Tibial nerve (tissue), 4 donors: ENCODE data around the gene DMKN. TPM values are rescaled to one million over a fixed set of nuclear protein-coding genes. Genes with fewer than 3 reads are reported as not detected.

Experiments
- DNase-seq, 2 donors: peaks; one replicate each; pipeline ENCODE4 v3.0.0-alpha.2; 2019; ENCODE audit warnings: low spot score in 2 of 2
- H3K27ac ChIP-seq, 4 donors: fragments of 200-600 bp; sonication (generic) in 3 of 4; one replicate each; pipeline ENCODE4 v1.5.1; 2017 to 2019; ENCODE audit warnings: mild to moderate bottlenecking in 1 of 4
- H3K27me3 ChIP-seq, 2 donors: fragments of 200-600 bp; sonication (generic) in 1 of 2; one replicate each; pipeline versions ENCODE4 v1.5.1 to v1.6.0; 2017 to 2019
- H3K36me3 ChIP-seq, 3 donors: fragments of 200-600 bp; sonication (generic); one replicate each; pipeline ENCODE4 v1.5.1; 2018 to 2019
- H3K4me1 ChIP-seq, 4 donors: fragments of 200-600 bp; sonication (generic) in 3 of 4; one replicate each; pipeline ENCODE4 v1.5.1; 2017 to 2019
- H3K4me3 ChIP-seq, 4 donors: fragments of 200-600 bp; sonication (generic) in 3 of 4; one replicate each; pipeline ENCODE4 v1.5.1; 2017 to 2019; ENCODE audit warnings: mild to moderate bottlenecking in 1 of 4, moderate library complexity in 1 of 4
- H3K9me3 ChIP-seq, 4 donors: fragments of 200-600 bp; sonication (generic) in 3 of 4; one replicate each; pipeline ENCODE4 v1.5.1; 2017 to 2019
- CTCF ChIP-seq, 5 experiments: fragments of 200-600 bp in 3 of 5; fragments of 450-650 bp in 2 of 5; sonication (generic) in 3 of 5; IDR thresholded peaks; one replicate each; pipeline ENCODE4 v1.5.1; 2016 to 2019; ENCODE audit warnings: antibody characterized with exemption in 5 of 5, mild to moderate bottlenecking in 3 of 5, moderate library complexity in 2 of 5
- EP300 ChIP-seq, 2 donors: sonication (generic); formaldehyde crosslinking; IDR thresholded peaks; one replicate each; pipeline ENCODE4 v1.6.1; 2017; ENCODE audit warnings: antibody characterized with exemption in 2 of 2, mild to moderate bottlenecking in 1 of 2
- POLR2A ChIP-seq, 2 donors: fragments of 450-650 bp; IDR thresholded peaks; one replicate each; pipeline ENCODE4 v1.6.1; 2017; ENCODE audit warnings: antibody characterized with exemption in 2 of 2, mild to moderate bottlenecking in 2 of 2, moderate library complexity in 2 of 2
- WGBS, 2 donors: methylation state at CpG; one replicate each; pipeline ENCODE4 v1.1.5; 2018; 5-methylcytosine and 5-hydroxymethylcytosine counted together
- total RNA-seq, 4 donors: library from RNA; depleted of rRNA; stranded (reverse); fragments of >200 nt; gene quantifications; one replicate each; pipeline ENCODE4 v1.1.0, GENCODE V29; 2016

DMKN gene
- total RNA-seq, 4 donors from 2014 or later: 8.2 to 33.5 (median 26.5) TPM

- no peak overlapping the region for H3K4me3 ChIP-seq
- TF ChIP-seq POLR2A (IDR thresholded peaks at IDR 0.05) (no peak), EP300 (IDR thresholded peaks at IDR 0.05) (no peak), CTCF (IDR thresholded peaks at IDR 0.05) (no peak)
- 87 to 90% methylated on average over 8 to 9 of the region's 9 CpGs for WGBS, 2 donors
- H3K36me3 ChIP-seq: no peaks in the 10 kb centered on the region
- H3K27ac ChIP-seq: no peak overlapping the region
- H3K27me3 ChIP-seq: peaks cover 0 to 33% of the 10 kb centered on the region in 2 donors
- peaks cover 0 to 7% (median 2%) of the 10 kb centered on the region in 4 donors for H3K4me1 ChIP-seq
- no peak for DNase-seq
- no peaks in the 10 kb centered on the region for H3K9me3 ChIP-seq
Observed at GRCh38 chr19:35491836-35492360, 21.6 kb downstream of the DMKN start.

GRCh38 chr19:35490364-35490763, 23.1 kb downstream of the DMKN start, which contains the start of gene KRTDAP:
KRTDAP (minus strand) TSS chr19:35490464; CDS start chr19:35490442, 22 bp downstream.
- WGBS, 2 donors: 75 to 86% methylated on average over 9 of the region's 9 CpGs
- Histone ChIP-seq H3K36me3 (no peaks in the 10 kb centered on the region), H3K4me1 (peaks cover 0 to 4% (median 1%) of the 10 kb centered on the region in 4 donors), H3K9me3 (no peaks in the 10 kb centered on the region), H3K27ac (no peak within 1 kb of the TSS), H3K4me3 (no peak within 1 kb of the TSS), H3K27me3 (peaks cover 0 to 33% of the 10 kb centered on the region in 2 donors)
- DNase-seq: no peak
- TF ChIP-seq EP300 (IDR thresholded peaks at IDR 0.05) (no peak), POLR2A (IDR thresholded peaks at IDR 0.05) (no peak), CTCF (IDR thresholded peaks at IDR 0.05) (no peak)

- WGBS, 2 donors: 76 to 80% methylated on average over 16 of the region's 16 CpGs
- Histone ChIP-seq H3K27ac (no peak overlapping the region), H3K4me1 (no peaks in the 10 kb centered on the region), H3K27me3 (peaks cover 0 to 33% of the 10 kb centered on the region in 2 donors), H3K4me3 (no peak overlapping the region), H3K9me3 (no peaks in the 10 kb centered on the region), H3K36me3 (no peaks in the 10 kb centered on the region)
- no peak for DNase-seq
- TF ChIP-seq POLR2A (IDR thresholded peaks at IDR 0.05): no peak
- no peak for TF ChIP-seq EP300 (IDR thresholded peaks at IDR 0.05)
- TF ChIP-seq CTCF (IDR thresholded peaks at IDR 0.05): no peak
Observed at GRCh38 chr19:35488677-35489076, 24.8 kb downstream of the DMKN start.

GRCh38 chr19:35487656-35488182, 25.7 kb downstream of the DMKN start:
- Histone ChIP-seq H3K27ac (no peak overlapping the region), H3K36me3 (no peaks in the 10 kb centered on the region), H3K4me3 (no peak overlapping the region), H3K27me3 (peaks cover 0 to 33% of the 10 kb centered on the region in 2 donors), H3K4me1 (no peaks in the 10 kb centered on the region), H3K9me3 (no peaks in the 10 kb centered on the region)
- no peak for TF ChIP-seq POLR2A (IDR thresholded peaks at IDR 0.05)
- TF ChIP-seq EP300 (IDR thresholded peaks at IDR 0.05): no peak
- no peak for TF ChIP-seq CTCF (IDR thresholded peaks at IDR 0.05)
- WGBS, 2 donors: 84% methylated on average over 10 of the region's 10 CpGs
- no peak for DNase-seq

- H3K4me3 ChIP-seq: no peak overlapping the region
- WGBS, 2 donors: 86 to 88% methylated on average over 3 of the region's 3 CpGs
- H3K36me3 ChIP-seq: no peaks in the 10 kb centered on the region
- H3K27me3 ChIP-seq: peaks cover 0 to 23% of the 10 kb centered on the region in 2 donors
- no peak for DNase-seq
- TF ChIP-seq EP300 (IDR thresholded peaks at IDR 0.05) (no peak), POLR2A (IDR thresholded peaks at IDR 0.05) (no peak)
- no peak overlapping the region for H3K27ac ChIP-seq
- H3K9me3 ChIP-seq: no peaks in the 10 kb centered on the region
- H3K4me1 ChIP-seq: no peaks in the 10 kb centered on the region
Observed at GRCh38 chr19:35486268-35486708, 27.2 kb downstream of the DMKN start.
